ENCODE data around the gene RPS15A. TPM values are rescaled to one million over a fixed set of nuclear protein-coding genes. Genes with fewer than 3 reads are reported as not detected.
"Not testable (repeated sequence)": the region's sequence is repeated elsewhere in the genome, so short reads cannot be mapped to it uniquely, and the experiment has no call there.

Gene RPS15A
- polyA plus RNA-seq, 3 donors: 1,209 to 2,855 (median 1,397) TPM

DNA sequence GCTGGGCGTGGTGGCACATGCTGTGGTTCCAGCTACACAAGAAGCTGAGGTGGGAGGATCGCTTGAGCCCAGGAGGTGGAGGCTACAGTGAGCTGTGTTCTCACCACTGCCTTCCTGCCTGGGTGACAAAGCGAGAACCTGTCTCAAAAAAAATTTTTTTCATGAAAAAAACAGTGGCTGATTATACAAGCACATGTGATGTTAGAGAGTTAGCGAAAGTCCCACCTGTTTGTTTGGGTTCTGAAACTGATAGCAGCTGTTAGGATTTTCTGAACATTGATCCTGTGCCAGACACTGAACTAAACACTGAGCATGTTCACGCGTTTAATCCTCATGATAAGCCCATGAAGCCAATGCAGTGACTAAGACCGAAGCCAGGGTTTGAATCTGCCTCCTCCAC, 22.9 kb downstream of the RPS15A start:
- DNase-seq; H3K36me3 Mint-ChIP-seq; H3K27ac Mint-ChIP-seq; H2AFZ ChIP-seq (ENCODE audit: insufficient read depth, low read depth, low read length, poor library complexity, severe bottlenecking); H3K27me3 Mint-ChIP-seq (ENCODE audit: low read depth in 3 of 3); H3K4me3 ChIP-seq (replicated peaks in 1 of 3; ENCODE audit: low read depth in 2 of 3, low read length in 3 of 3); H3K79me2 ChIP-seq (ENCODE audit: insufficient read depth, low read length); H3K27me3 ChIP-seq (ENCODE audit: control insufficient read depth in 2 of 2, insufficient read depth in 2 of 2, low read length in 2 of 2); H3K4me2 ChIP-seq (replicated peaks; ENCODE audit: extremely low read depth, low read length, poor library complexity, severe bottlenecking); H3K4me1 ChIP-seq (ENCODE audit: control insufficient read depth in 1 of 2, insufficient read depth in 2 of 2, low read length in 2 of 2); H3K9me3 ChIP-seq (replicated peaks in 1 of 2; ENCODE audit: control insufficient read depth in 1 of 2, insufficient read depth in 1 of 2, low read length in 2 of 2); H3K27ac ChIP-seq (ENCODE audit: low read depth in 1 of 2, low read length in 2 of 2); H3K9me3 Mint-ChIP-seq; H3K36me3 ChIP-seq (replicated peaks in 1 of 2; ENCODE audit: control insufficient read depth in 1 of 2, insufficient read depth in 2 of 2, low read length in 2 of 2); H3K4me3 Mint-ChIP-seq; H3K4me1 Mint-ChIP-seq; H4K20me1 ChIP-seq (ENCODE audit: insufficient read depth, low read length); H3K9ac ChIP-seq (ENCODE audit: insufficient read depth, low read length, poor library complexity, severe bottlenecking); intact Hi-C loops (cut with micrococcal nuclease): not testable (repeated sequence)
- 40% methylated on average over 1 of the region's 7 CpGs for WGBS (ENCODE audit: insufficient coverage)

DNA sequence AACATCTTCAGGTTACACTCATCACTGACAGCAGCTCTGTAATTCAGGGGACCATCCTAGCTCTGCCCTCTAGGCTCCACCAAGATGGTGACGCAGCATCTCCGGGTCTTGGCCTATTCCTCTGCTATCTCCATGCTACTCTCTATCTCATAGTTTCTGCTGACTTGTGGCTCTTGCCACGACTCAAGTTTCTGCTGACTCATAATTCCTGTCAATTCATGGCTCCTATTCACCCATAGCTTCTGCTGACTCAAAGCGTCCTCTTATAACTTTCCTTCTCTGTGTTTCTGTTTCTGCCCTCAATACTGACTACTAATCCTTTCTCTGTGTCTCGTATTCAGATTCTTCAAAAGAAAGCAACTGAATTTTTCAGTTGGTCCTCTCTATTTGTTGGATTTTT, 27.4 kb downstream of the RPS15A start:
- H3K4me1 Mint-ChIP-seq; H3K9me3 Mint-ChIP-seq; H3K27ac ChIP-seq (ENCODE audit: low read depth in 1 of 2, low read length in 2 of 2); H3K36me3 ChIP-seq (replicated peaks in 1 of 2; ENCODE audit: control insufficient read depth in 1 of 2, insufficient read depth in 2 of 2, low read length in 2 of 2); DNase-seq; H3K27ac Mint-ChIP-seq; H3K27me3 Mint-ChIP-seq (ENCODE audit: low read depth in 3 of 3); H2AFZ ChIP-seq (ENCODE audit: insufficient read depth, low read depth, low read length, poor library complexity, severe bottlenecking); H3K79me2 ChIP-seq (ENCODE audit: insufficient read depth, low read length); intact Hi-C loops (cut with micrococcal nuclease); H3K4me2 ChIP-seq (replicated peaks; ENCODE audit: extremely low read depth, low read length, poor library complexity, severe bottlenecking); H3K4me3 ChIP-seq (replicated peaks in 1 of 3; ENCODE audit: low read depth in 2 of 3, low read length in 3 of 3); H3K4me1 ChIP-seq (ENCODE audit: control insufficient read depth in 1 of 2, insufficient read depth in 2 of 2, low read length in 2 of 2); H3K27me3 ChIP-seq (ENCODE audit: control insufficient read depth in 2 of 2, insufficient read depth in 2 of 2, low read length in 2 of 2); H3K9me3 ChIP-seq (replicated peaks in 1 of 2; ENCODE audit: control insufficient read depth in 1 of 2, insufficient read depth in 1 of 2, low read length in 2 of 2); H3K36me3 Mint-ChIP-seq; H3K4me3 Mint-ChIP-seq; H4K20me1 ChIP-seq (ENCODE audit: insufficient read depth, low read length); H3K9ac ChIP-seq (ENCODE audit: insufficient read depth, low read length, poor library complexity, severe bottlenecking): not testable (repeated sequence)
- no CpG with 5 or more reads among the region's 5 CpGs for WGBS (ENCODE audit: insufficient coverage)

DNA sequence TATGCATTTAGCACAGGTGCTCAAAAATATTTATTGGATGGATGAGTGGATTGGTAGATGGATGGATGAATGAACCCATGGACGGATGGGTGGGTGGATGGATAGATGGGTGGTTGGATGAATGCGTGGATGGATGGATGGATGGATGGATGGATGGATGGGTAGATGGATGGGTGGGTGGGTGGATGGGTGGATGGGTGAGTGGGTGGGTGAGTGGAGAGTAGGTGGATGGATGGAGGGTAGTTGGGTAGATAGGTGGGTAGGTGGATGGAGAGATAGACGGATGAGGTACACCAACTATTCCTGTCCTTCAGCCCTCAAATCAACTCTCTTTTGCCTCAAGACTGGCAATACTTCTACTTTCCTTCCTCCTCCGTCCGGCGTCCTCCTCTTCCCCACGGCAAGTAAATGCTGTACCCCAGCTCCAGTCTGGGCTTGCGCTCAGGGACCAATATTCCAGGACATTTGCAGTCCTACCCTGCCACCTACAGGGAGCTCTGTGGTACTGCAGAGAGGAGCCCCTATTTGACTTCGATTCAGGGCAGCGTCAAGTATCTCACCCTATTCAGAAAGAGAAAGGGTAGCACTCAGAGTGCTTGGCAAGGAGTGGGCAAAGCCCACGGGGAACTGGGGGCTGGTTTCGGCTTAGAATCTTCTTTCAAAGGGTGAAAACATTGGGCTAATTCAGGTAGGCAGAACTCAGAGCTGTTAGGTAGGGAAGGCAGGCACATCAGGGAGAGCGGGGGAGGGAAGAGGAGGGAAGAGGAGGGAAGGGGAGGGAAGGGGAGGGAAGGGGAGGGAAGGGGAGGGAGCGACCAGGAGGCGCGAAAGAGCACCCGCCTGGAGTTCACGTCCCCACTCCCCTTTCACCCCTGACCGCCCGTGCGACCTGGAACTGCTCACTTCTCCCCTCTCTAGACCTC, 30.3 kb downstream of the RPS15A start:
- H3K27me3 ChIP-seq (ENCODE audit: control insufficient read depth in 2 of 2, insufficient read depth in 2 of 2, low read length in 2 of 2); H3K27ac ChIP-seq (ENCODE audit: low read depth in 1 of 2, low read length in 2 of 2); H3K9ac ChIP-seq (ENCODE audit: insufficient read depth, low read length, poor library complexity, severe bottlenecking); H2AFZ ChIP-seq (ENCODE audit: insufficient read depth, low read depth, low read length, poor library complexity, severe bottlenecking); H3K36me3 ChIP-seq (replicated peaks in 1 of 2; ENCODE audit: control insufficient read depth in 1 of 2, insufficient read depth in 2 of 2, low read length in 2 of 2); H3K4me3 Mint-ChIP-seq; H3K36me3 Mint-ChIP-seq; H3K4me1 ChIP-seq (ENCODE audit: control insufficient read depth in 1 of 2, insufficient read depth in 2 of 2, low read length in 2 of 2); H3K27ac Mint-ChIP-seq; H3K4me2 ChIP-seq (replicated peaks; ENCODE audit: extremely low read depth, low read length, poor library complexity, severe bottlenecking); H3K9me3 Mint-ChIP-seq; H3K79me2 ChIP-seq (ENCODE audit: insufficient read depth, low read length); H3K9me3 ChIP-seq (replicated peaks in 1 of 2; ENCODE audit: control insufficient read depth in 1 of 2, insufficient read depth in 1 of 2, low read length in 2 of 2); H3K27me3 Mint-ChIP-seq (ENCODE audit: low read depth in 3 of 3); H3K4me3 ChIP-seq (replicated peaks in 1 of 3; ENCODE audit: low read depth in 2 of 3, low read length in 3 of 3); intact Hi-C loops (cut with micrococcal nuclease); H4K20me1 ChIP-seq (ENCODE audit: insufficient read depth, low read length); H3K4me1 Mint-ChIP-seq: not testable (repeated sequence)
- peak in 2 of 3 donors; percentile 2 to 22 for DNase-seq
- WGBS (ENCODE audit: insufficient coverage): 25% methylated on average over 6 of the region's 21 CpGs
- TF ChIP-seq, protein P1, sequence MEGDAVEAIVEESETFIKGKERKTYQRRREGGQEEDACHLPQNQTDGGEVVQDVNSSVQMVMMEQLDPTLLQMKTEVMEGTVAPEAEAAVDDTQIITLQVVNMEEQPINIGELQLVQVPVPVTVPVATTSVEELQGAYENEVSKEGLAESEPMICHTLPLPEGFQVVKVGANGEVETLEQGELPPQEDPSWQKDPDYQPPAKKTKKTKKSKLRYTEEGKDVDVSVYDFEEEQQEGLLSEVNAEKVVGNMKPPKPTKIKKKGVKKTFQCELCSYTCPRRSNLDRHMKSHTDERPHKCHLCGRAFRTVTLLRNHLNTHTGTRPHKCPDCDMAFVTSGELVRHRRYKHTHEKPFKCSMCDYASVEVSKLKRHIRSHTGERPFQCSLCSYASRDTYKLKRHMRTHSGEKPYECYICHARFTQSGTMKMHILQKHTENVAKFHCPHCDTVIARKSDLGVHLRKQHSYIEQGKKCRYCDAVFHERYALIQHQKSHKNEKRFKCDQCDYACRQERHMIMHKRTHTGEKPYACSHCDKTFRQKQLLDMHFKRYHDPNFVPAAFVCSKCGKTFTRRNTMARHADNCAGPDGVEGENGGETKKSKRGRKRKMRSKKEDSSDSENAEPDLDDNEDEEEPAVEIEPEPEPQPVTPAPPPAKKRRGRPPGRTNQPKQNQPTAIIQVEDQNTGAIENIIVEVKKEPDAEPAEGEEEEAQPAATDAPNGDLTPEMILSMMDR (IDR thresholded peaks at IDR 0.05): peak; percentile 66

DNA sequence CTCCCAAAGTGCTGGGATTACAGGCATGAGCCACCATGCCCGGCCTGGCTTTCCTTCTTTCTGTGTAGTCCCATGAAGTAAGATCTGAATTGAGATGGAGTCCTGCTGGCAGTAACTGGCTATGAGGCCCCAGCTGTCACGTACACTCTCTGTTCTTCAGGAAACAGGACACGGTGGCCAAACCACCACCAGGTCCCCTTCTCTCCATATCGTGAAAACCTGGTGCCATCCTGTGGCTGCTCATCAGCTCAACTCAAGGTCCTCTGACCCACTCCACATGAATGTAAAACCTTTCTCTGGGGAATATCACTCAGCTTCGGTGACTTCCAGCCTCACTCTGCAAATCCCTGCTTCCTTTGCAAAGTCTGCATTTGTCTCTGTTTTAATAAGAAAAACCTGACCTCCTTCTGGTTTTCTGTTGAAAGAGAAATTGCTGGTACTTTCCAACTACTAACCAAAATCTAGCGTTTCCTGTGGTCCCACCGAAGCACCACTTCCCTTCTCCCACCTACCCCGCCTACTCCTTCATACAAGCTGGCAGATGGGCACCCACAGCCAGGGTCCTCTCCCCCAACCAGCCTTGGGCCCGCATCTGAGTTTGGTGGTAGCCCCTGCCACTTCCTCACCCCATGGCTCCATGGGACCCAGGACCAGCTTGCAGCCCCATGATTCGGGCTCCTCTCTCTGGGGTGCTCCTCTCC, 32.0 kb downstream of the RPS15A start:
- H3K79me2 ChIP-seq (ENCODE audit: insufficient read depth, low read length); H3K27me3 ChIP-seq (ENCODE audit: control insufficient read depth in 2 of 2, insufficient read depth in 2 of 2, low read length in 2 of 2); H3K4me1 Mint-ChIP-seq; H3K9ac ChIP-seq (ENCODE audit: insufficient read depth, low read length, poor library complexity, severe bottlenecking); H3K4me1 ChIP-seq (ENCODE audit: control insufficient read depth in 1 of 2, insufficient read depth in 2 of 2, low read length in 2 of 2); intact Hi-C loops (cut with micrococcal nuclease); H3K4me3 Mint-ChIP-seq; H3K36me3 Mint-ChIP-seq; H3K27me3 Mint-ChIP-seq (ENCODE audit: low read depth in 3 of 3); H2AFZ ChIP-seq (ENCODE audit: insufficient read depth, low read depth, low read length, poor library complexity, severe bottlenecking); H3K36me3 ChIP-seq (replicated peaks in 1 of 2; ENCODE audit: control insufficient read depth in 1 of 2, insufficient read depth in 2 of 2, low read length in 2 of 2); H3K27ac Mint-ChIP-seq; H3K9me3 Mint-ChIP-seq; H3K9me3 ChIP-seq (replicated peaks in 1 of 2; ENCODE audit: control insufficient read depth in 1 of 2, insufficient read depth in 1 of 2, low read length in 2 of 2); DNase-seq; H3K4me2 ChIP-seq (replicated peaks; ENCODE audit: extremely low read depth, low read length, poor library complexity, severe bottlenecking); H3K4me3 ChIP-seq (replicated peaks in 1 of 3; ENCODE audit: low read depth in 2 of 3, low read length in 3 of 3); H3K27ac ChIP-seq (ENCODE audit: low read depth in 1 of 2, low read length in 2 of 2); H4K20me1 ChIP-seq (ENCODE audit: insufficient read depth, low read length): not testable (repeated sequence)
- WGBS (ENCODE audit: insufficient coverage): no CpG with 5 or more reads among the region's 10 CpGs
